HG03571 (cell line): ENCODE results near the gene UBE2C.

Experiments used
- ATAC-seq: cut with Tn5 transposase; IDR thresholded peaks from one replicate; pipeline ENCODE4 v1.9.1; 2021; ENCODE audit not compliant: unreplicated experiment

UBE2C gene

DNA sequence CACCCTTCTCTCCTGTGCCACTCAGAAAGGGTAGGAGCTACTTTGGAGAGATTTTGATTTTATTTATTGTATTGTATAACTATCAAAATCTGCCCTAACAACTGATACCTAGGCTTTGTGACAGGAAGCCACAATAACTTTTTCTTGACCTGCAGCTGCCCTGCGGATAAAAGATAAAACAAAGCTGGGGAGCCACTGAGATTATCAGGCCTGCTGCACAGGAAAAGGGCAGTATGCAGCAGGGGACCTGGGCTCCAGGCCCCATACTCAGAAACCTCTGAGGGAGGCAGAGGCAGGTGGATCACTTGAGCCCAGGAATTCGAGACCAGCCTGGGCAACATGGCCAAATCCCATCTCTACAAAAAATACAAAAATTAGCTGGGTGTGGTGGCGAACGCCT is 20.2 kb downstream of the UBE2C start:
- ATAC-seq = no peak

DNA sequence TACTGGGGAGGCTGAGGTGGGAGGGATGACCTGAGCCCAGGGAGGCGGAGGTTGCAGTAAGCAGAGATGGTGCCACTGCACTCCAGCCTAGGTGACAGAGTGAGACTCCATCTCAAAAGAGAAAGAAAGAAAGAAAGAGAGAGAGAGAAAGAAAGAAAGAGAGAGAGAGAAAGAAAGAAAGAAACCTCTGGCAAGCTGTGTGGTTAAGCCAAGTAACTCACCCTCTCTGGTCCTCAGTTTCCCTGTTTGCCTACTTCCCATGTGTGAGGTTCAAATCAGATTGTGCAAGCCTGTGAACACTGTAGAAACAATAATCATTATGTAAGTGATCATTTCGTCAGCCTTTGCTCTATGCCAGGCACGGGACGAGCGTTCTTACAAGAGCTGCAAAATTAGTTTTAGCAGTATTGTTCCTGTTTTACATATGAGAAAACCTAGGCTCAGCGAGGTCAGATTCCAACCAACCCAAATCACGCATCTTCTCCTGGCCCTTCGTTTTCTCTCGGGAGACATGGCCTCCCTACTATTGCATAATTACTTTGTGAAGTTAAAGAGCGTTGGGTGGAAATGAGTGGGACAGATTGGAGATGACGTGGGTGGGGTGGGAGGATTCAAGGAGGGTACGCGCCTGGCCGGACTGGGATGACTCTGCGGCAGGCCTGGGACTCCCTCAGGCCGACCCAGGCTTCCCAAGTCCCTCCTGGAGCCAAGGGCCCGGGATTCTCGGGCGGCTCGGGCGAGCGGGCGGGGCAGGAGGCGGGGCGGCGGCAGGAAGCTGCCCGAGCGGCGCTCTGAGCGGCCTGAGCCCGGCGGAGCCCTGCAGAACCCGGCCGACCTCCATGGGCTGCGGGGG is 20.8 kb downstream of the UBE2C start, which contains the start of gene SNX21:
TSS of gene SNX21 (plus strand) at position 770 of the 853 bp plus-strand sequence. CDS start 121 bp downstream, outside the sequence.
- ATAC-seq = no peak

DNA sequence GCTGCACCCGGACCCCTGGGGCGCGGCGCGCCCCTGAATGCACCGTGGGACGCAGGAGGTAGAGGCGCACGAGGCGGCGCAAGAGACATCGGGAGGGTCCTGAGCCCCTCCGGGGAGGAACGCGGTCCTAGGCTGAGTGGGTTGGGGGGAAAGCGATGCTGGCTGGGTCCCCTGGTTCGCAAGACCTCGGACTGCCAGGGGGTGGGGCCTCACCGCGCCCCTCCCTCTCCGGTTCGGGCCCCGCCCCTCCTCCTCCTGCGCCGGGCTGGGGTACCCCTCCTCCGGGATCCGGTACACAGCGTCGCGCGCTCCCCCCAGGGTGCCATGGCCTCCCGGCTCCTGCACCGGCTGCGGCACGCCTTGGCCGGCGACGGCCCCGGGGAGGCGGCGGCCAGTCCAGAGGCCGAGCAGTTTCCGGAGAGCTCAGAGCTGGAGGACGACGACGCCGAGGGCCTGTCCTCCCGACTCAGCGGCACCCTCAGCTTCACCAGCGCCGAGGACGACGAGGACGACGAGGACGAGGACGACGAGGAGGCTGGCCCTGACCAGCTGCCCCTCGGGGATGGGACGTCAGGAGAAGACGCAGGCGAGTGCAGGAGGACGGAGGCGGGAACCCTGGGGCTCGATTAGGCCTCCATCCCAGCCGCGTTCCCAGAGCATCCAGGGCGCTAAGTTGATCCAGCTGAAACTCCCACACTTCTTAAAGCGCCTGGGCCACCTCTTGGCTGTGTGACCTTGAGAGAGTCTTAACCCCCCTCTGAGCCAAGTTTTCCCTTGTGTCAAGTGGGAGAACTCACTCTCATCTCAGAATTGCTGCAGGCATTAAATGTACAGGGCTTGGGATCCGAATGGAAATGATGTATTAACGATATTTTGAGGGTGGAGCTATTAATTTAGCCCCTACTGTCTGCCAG is 21.7 kb downstream of the UBE2C start:
- no peak for ATAC-seq

DNA sequence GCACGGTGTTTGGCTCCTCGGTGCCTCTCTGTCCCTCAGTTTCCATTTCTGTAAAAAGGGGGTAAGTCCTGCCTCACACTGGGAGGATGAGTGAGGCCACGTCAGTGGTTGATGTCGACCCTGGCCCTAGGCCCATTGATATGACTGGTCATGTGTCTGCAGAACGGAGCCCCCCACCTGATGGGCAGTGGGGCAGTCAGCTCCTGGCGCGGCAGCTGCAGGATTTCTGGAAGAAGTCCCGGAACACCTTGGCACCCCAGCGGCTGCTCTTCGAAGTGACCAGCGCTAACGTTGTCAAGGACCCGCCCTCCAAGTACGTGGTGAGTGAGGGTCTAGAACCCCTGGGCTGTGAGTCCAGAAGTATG is 22.3 kb downstream of the UBE2C start:
- no peak for ATAC-seq

DNA sequence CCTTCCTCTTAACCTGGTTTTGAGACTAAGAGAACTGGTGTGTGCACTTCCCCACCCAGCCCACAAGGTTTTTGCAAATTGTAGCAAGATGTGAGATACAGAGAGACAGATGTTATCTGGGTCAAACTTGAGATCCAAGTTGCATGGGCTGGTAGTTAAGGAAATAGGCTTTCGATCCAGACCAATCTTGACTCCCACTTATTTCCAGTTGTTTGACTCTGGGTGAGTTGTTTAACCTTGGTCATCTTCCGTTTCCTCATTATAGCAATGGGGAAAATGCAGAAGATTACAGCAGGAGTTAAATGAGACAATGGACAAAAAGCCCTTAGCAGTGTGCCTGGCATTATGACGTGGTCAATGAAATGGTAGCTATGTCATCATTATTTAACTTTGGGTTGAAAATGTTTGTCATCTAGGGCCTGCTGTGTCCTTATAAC is 22.9 kb downstream of the UBE2C start:
- ATAC-seq = no peak

DNA sequence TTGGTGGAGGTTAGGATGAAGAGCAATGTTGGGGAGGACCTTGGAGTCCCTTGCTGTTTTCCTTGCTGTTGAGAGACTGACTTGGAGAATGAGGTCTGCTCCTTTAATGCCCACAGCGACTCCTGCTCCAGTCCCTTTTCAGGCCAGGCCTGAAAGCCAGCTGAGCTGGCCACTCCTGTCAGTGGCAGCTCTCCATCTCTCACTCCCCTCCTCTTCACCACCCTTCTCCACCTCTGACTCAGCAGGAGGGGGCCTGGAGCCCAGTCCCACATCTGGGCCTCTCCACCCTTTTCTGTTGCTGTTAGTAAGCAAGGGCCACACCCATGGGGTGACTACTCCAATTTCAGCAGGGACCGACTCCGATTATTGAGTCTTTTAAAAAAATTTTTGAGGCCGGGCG is 23.4 kb downstream of the UBE2C start:
- no peak for ATAC-seq

DNA sequence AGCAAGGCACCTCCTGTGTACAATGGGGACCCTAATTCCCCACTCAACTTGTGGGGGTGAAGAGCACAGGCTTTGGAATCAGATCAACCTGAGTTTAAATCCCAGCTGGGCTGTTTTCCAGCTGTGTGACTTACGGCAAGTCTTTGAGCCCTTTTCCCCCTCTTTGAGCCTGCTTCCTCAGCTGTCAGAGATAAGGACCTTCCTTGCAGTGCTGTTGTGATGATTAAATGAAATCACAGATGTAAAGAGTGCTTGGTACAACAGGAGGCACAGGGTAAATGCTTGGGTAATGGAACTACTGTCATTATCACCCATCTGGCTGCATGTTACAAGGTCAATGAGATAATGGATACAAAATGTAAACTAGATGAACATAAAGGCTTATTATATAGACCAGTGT is 24.4 kb downstream of the UBE2C start:
- no peak for ATAC-seq

DNA sequence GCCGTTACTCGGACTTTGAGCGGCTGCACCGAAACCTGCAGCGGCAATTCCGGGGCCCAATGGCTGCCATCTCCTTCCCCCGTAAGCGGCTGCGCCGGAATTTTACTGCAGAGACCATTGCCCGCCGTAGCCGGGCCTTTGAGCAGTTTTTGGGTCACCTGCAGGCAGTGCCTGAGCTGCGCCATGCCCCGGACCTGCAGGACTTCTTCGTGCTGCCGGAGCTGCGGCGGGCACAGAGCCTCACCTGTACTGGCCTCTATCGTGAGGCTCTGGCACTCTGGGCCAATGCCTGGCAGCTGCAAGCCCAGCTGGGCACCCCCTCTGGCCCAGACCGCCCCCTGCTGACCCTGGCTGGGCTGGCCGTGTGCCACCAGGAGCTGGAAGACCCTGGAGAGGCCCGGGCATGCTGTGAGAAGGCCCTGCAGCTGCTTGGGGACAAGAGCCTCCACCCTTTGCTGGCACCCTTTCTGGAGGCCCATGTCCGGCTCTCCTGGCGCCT is 28.3 kb downstream of the UBE2C start:
- no peak for ATAC-seq

DNA sequence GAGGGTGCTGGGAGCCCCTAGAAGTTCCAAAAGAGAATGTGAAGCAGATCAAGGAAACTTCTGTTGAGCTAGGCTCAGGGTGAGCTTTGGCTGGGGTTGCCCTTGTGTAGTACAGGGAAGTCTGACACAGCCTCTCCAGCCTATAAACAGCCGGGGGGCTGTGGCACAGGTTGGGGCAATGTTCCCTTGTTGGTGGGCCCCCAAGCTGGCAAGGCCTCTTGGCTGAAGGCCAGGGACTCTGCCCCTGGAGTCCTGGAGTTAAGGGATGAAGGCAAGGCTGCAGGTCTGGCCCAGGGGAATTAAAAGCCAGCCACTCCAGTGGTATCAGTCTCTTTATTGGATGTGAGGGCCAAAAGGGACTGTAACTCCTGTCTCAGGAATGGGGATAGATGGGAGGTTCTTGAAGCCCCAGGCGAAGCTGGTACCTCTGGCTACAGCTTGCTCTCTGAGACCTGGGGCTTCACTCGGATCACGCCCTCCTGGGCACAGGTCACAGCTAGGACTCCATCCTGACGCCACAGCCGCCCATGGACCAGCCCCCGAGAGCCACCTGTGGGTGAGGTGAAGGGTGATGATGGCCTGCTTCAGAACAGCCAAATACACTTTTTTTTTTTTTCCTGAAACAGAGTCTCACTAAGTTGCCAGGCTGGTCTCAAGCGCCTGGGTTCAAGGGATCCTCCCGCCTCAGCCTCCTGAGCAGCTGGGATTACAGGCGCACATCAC is 29.1 kb downstream of the UBE2C start:
- ATAC-seq = no peak

DNA sequence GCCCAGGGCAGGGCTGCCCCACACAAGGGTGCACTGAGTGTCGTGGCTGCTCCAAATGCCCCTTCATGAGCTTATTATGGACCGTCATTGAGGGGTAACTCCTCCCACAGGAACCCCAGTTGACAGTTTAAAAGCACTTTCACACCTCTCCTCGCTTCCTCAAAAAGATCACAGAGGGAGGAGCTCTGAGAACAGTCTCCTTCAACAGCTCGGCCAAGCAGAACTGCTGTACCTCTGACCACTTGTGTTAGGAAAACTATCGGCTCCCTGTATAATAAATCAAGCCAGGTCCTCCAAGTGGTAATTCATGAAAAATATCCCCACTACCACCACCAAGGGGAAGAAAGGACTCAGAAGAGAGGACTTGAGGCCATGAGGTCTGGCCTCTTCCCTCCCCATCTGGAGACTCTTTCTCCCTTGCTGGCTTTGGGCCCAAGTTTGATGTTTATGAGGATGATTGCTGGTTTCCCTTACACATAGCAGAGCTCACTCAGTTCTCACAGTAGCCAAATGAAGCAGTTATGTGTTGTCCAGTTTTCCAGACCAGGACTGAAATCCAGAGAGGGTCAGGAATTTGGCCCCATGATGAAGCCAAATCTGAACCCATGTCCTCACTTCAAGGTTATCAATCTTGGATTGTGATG is 29.8 kb downstream of the UBE2C start:
- ATAC-seq = no peak

DNA sequence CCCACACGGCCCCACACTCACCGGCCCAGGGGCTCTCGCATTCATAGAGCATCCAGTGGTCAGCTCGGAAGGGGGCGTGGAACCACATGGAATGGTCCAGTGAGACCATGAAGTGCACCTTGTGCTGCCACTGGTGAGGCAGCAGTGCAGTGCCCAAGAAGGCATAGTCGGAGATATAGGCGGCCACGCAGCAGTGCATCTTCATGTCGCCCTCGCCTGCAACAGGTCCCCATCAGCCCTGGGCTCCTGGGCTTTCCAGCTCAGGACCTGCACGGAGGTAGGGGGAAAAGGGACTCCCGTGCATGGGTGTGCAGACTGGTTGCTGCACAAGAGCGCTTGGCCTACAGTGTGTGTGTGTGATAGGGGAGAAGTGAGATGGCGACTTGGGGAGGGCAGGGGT is 31.1 kb downstream of the UBE2C start:
- ATAC-seq = no peak

DNA sequence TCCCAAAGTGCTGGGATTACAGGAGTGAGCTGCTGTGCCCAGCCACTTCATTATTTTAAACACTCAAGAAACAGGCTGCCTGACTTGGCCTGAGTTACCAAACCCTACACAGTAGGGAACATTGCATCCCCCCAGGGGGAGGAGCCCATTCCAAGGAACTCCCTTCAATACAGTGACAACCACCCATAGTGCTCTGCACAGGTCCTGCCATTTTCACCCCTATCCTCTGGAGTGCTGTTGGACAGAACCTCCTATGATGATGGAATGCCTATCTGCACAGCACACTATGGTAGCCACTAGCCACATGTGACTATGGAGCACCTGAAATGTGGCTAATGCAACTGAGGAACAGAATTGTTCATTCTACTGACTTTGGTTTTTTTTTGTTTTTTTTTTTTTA is 33.0 kb downstream of the UBE2C start:
- ATAC-seq = no peak

DNA sequence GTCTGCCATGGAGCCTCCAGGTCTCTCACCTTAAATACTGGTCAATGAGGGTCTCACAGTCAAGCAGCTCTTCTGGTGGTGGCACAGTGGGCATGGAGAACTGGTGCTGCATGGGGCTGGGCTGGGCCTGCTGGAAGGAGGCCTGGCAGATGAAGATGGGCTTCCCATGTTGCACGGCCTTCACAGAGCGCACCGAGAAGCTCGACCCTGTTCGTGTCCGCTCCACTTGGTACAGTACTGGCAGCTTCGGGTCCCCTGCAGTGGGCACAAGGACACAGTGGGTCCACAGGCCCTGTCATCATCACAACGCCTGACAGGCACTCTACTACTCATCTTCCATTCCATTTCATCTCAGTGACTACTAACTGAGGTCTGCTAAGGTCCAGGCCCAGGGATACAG is 36.0 kb downstream of the UBE2C start:
- ATAC-seq = no peak

DNA sequence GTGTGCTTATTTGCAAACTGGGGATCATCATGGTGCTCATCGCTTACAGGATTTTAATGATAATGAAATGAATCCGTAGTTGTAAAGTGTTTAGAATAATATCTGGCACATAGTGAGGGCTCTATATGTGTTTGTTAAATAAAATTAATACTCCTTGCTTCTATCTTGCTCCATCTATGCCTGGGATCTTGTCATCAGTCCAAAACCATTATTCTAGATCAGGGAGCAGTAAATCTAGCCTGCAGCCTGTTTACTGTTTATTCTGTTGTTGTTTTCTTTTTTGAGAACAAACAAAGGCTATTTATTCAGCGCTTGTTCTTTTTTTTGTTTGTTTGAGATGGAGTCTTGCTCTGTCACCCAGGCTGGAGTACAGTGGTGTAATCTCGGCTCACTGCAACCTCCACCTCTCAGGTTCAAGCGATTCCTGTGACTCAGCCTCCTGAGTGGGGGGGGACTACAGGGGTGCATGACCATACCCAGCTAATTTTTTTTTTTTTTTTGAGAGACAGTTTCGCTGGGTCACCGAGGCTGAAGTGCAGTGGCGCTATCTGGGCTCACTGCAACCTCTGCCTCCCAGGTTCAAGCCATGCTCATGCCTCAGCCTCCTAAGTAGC is 36.6 kb downstream of the UBE2C start:
- ATAC-seq = no peak

DNA sequence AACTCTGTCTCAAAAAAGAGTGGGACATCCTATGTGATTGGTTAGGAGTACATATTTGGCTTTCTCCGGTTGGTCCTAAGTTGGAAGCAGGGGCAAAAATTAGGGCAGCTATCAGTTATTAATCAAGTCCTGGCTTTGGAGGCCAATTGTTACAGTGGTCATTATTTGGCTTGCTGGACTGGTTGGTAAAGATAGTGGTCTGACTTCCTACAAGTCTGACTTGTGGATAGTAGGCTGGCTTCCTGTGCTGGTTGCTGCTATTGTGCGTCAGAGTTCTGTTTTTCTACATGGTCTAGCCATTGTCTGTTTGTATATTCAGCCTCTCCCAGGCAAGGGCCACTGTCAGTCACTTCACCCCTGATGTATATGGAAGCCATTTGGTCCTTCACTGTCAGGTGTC is 37.8 kb downstream of the UBE2C start:
- no peak for ATAC-seq

DNA sequence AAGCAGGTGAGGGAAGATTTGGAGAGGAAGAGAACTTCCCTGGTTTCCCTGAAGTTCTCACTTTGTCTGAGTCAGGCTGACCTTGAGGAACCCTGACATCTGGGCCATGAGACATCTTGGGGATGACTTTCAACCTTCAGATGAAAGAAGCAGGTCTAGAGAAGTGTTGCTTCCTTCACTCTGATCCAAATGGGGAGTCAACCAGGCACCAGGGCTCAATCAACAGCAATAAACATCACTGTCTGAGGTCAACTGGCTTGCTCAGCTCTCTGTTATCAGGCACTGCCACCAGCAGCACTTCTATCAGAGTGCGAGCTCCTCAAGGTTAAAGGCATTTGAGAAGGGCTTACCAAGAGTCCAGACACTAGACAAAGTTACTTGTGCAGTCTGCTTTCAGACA is 38.5 kb downstream of the UBE2C start:
- no peak for ATAC-seq

DNA sequence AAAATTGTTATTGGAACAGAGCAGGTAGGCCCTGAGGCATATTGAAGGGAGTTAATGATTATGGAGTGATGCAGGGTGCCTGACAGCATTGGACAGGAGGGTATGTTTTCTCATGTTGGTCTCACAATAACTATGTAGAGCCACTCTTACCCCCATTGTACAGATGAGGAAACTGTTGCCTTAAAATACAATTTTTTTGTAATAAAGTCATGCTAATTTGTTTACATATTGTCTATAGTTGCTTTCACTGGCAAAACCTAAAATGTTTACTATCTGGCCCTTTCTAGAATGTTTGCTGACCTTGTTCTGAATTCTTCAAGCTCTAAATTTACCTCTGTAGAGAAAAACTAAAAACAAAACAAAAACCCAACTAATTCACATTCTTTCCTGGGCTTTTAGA is 39.1 kb downstream of the UBE2C start:
- no peak for ATAC-seq

DNA sequence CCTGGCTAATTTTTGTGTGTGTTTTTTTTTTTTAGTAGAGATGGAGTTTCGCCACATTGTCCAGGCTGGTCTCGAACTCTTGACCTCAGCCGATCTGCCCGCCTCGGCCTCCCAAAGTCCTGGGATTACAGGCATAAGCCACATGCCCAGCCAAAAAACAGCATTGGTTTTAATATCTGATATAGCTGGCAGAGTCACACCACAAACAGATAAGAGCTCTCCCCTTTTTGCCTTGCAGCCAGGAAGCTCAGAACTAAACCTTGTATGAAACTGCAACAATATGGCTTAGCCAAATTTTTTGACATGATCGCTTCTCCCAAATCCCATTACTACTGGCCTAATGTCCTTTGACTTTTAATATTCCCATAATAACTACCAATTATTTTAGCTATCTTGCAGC is 39.9 kb downstream of the UBE2C start:
- no peak for ATAC-seq

DNA sequence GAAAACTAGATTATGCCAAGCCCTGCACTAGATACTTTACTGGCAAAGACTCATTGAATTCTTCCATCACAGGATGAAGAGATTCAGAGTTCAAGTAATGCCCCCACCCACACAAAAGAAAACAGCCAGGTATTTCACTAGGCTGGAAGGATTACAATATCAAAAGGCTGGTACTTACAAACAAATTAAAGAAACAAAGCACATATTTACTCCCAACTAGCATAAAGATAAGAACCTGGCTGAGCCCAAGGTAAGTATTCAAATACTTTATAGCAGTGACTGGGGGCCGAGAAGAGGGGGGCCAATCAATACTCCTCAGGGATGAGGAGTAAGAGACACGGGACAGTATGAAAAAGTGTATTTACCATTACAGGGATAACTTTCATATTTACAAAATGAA is 41.0 kb downstream of the UBE2C start:
- ATAC-seq = no peak
